Activated CD8-positive, alpha-beta T cell treated with anti-CD3 and anti-CD28 coated beads for 36 hours (primary cell): ENCODE data around the gene TM9SF1. TPM values are rescaled to one million over a fixed set of nuclear protein-coding genes. Genes with fewer than 3 reads are reported as not detected.
A peak's percentile ranks its signal among the peaks of the same experiment; 100 is the strongest.

Source experiments
- ATAC-seq: fragments of 200-7000 bp; cut with Tn5 transposase; one replicate; pipeline ENCODE4 v1.10.0; 2021; ENCODE audit warnings: mild to moderate bottlenecking, moderate library complexity
- CTCF ChIA-PET: fragments of 350-600 bp; sonication (Branson Sonifier 250); formaldehyde crosslinking; loops from one replicate; lab custom pipeline; 2021; ENCODE audit warnings: antibody characterized with exemption; lab: Charles Lee
- POLR2A ChIA-PET: fragments of 350-600 bp; sonication (Branson Sonifier 250); formaldehyde crosslinking; loops from one replicate; lab custom pipeline; 2021; ENCODE audit warnings: antibody characterized with exemption; lab: Charles Lee
- DNase-seq: peaks from one replicate; pipeline ENCODE4 v3.0.0-alpha.2; 2020
- H3K27ac Mint-ChIP-seq: one replicate; pipeline ENCODE4 v1.8.0; 2021; ENCODE audit warnings: mild to moderate bottlenecking, mixed read lengths
- H3K27me3 Mint-ChIP-seq: one replicate; pipeline ENCODE4 v1.8.0; 2021; ENCODE audit warnings: mixed read lengths
- H3K36me3 Mint-ChIP-seq: one replicate; pipeline ENCODE4 v1.8.0; 2021; ENCODE audit warnings: low read depth, mixed read lengths
- H3K4me1 Mint-ChIP-seq: one replicate; pipeline ENCODE4 v1.8.0; 2021; ENCODE audit warnings: low read depth, mixed read lengths
- H3K4me3 Mint-ChIP-seq: one replicate; pipeline ENCODE4 v1.8.0; 2021; ENCODE audit warnings: mild to moderate bottlenecking, moderate library complexity, mixed read lengths
- H3K9me3 Mint-ChIP-seq: one replicate; pipeline ENCODE4 v1.8.0; 2021; ENCODE audit warnings: mixed read lengths
- CTCF ChIP-seq: fragments of 200-600 bp; IDR thresholded peaks from one replicate; pipeline ENCODE4 v1.8.0; 2022; ENCODE audit warnings: antibody characterized with exemption, mild to moderate bottlenecking
- intact Hi-C: fragments of 100-400 bp; cut with micrococcal nuclease; formaldehyde crosslinking; loops from one replicate; pipeline ENCODE4 v1.10.0; 2022
- total RNA-seq, 2 experiments: library from RNA; stranded (reverse); gene quantifications; one replicate each; pipeline ENCODE4 v1.2.3, GENCODE V29; 2021

Gene TM9SF1
- total RNA-seq, 2 experiments from 2014 or later, result 16.3 to 18.0 TPM

- H3K4me3 Mint-ChIP-seq, result no peak overlapping the region
- DNase-seq (no peak), ATAC-seq (no peak)
- intact Hi-C loops, result no loop called here
- ChIA-PET CTCF (interaction anchor here (1.4 to 1.5 kb wide), 2 partner anchors 30 to 52 kb away, joined by 3 to 4 read pairs; partner anchors contain the start of genes IRF9 and TINF2), POLR2A (interaction anchor here (0.8 to 13.4 kb wide), 3 partner anchors 17 to 34 kb away, joined by 3 to 163 read pairs (median 3); partner anchors contain the start of gene REC8)
- no peak for TF ChIP-seq CTCF
- H3K4me1 Mint-ChIP-seq, result peaks cover 53% of the 10 kb centered on the region
- H3K36me3 Mint-ChIP-seq, result peaks cover 37% of the 10 kb centered on the region
- no peaks in the 10 kb centered on the region for H3K9me3 Mint-ChIP-seq
- peak overlapping the region; percentile 25 for H3K27ac Mint-ChIP-seq
- H3K27me3 Mint-ChIP-seq, result no peaks in the 10 kb centered on the region
These were observed 4.8 kb downstream of the TM9SF1 start for GRCh38 chr14:24190416-24190815.

GRCh38 chr14:24189460-24189859 is 5.8 kb downstream of the TM9SF1 start:
- intact Hi-C loops, result no loop called here
- Mint-ChIP-seq H3K27ac (peak overlapping the region; percentile 52), H3K4me3 (peak overlapping the region; percentile 92), H3K27me3 (no peaks in the 10 kb centered on the region), H3K4me1 (peaks cover 47% of the 10 kb centered on the region), H3K9me3 (no peaks in the 10 kb centered on the region), H3K36me3 (peaks cover 37% of the 10 kb centered on the region)
- POLR2A ChIA-PET, result interaction anchor here (0.8 to 13.4 kb wide), 20 partner anchors 11 to 136 kb away, joined by 3 to 163 read pairs (median 5); partner anchors contain the start of genes CHMP4A, DCAF11, EMC9 and IRF9
- CTCF ChIA-PET, result interaction anchor here (1.0 to 1.5 kb wide), 8 partner anchors 25 to 242 kb away, joined by 3 to 6 read pairs (median 4); partner anchors contain the start of genes CIDEB, IRF9 and MDP1
- ATAC-seq, result no peak
- TF ChIP-seq CTCF, result no peak
- DNase-seq, result no peak

GRCh38 chr14:24189059-24189375 is 6.2 kb downstream of the TM9SF1 start:
- no peaks in the 10 kb centered on the region for H3K27me3 Mint-ChIP-seq
- POLR2A ChIA-PET, result interaction anchor here (0.8 to 13.4 kb wide), 25 partner anchors 10 to 249 kb away, joined by 3 to 163 read pairs (median 4); partner anchors contain the start of genes CHMP4A, DCAF11, EMC9 and IRF9
- peak overlapping the region; percentile 85 for H3K27ac Mint-ChIP-seq
- H3K36me3 Mint-ChIP-seq, result peaks cover 35% of the 10 kb centered on the region
- H3K4me1 Mint-ChIP-seq, result peaks cover 43% of the 10 kb centered on the region
- DNase-seq (no peak), ATAC-seq (no peak)
- H3K4me3 Mint-ChIP-seq, result peak overlapping the region; percentile 92
- CTCF ChIA-PET, result interaction anchor here (1.0 to 1.4 kb wide), 8 partner anchors 26 to 243 kb away, joined by 3 to 6 read pairs (median 3); partner anchors contain the start of genes CIDEB, IRF9 and MDP1
- no peak for TF ChIP-seq CTCF
- intact Hi-C loops, result no loop called here
- H3K9me3 Mint-ChIP-seq, result no peaks in the 10 kb centered on the region

GRCh38 chr14:24188251-24189058 is 6.8 kb downstream of the TM9SF1 start, which contains the start of gene IPO4:
Gene IPO4 (minus strand): TSS chr14:24188816. CDS start chr14:24188787, 29 bp downstream.
- ATAC-seq, result peak; percentile 95
- ChIA-PET CTCF (interaction anchor here (1.0 to 1.4 kb wide), 8 partner anchors 26 to 243 kb away, joined by 3 to 6 read pairs (median 3); partner anchors contain the start of genes CIDEB, IRF9 and MDP1), POLR2A (interaction anchor here (0.8 to 13.4 kb wide), 24 partner anchors 10 to 249 kb away, joined by 3 to 163 read pairs (median 4); partner anchors contain the start of genes CHMP4A, DCAF11, EMC9 and IRF9)
- H3K27ac Mint-ChIP-seq, result peak within 1 kb of the TSS; percentile 85
- intact Hi-C loops, result no loop called here
- no peak for TF ChIP-seq CTCF
- no peaks in the 10 kb centered on the region for H3K27me3 Mint-ChIP-seq
- H3K4me1 Mint-ChIP-seq, result peaks cover 41% of the 10 kb centered on the region
- peak; percentile 96 for DNase-seq
- peaks cover 36% of the 10 kb centered on the region for H3K36me3 Mint-ChIP-seq
- H3K9me3 Mint-ChIP-seq, result no peaks in the 10 kb centered on the region
- peak within 1 kb of the TSS; percentile 92 for H3K4me3 Mint-ChIP-seq
